Smooth muscle cell (in vitro differentiated cells): ENCODE measurements around the gene VPS35. TPM values are rescaled to one million over a fixed set of nuclear protein-coding genes. Genes with fewer than 3 reads are reported as not detected.

ENCODE experiments used
- DNase-seq: peaks from one replicate; lab custom pipeline; 2025; ENCODE audit not compliant: unreplicated experiment; lab: John Stamatoyannopoulos, UW
- H2AFZ ChIP-seq: fragments of 200-600 bp; sonication (generic); 2 replicates; pipeline ENCODE4 v1.6.0; 2016; ENCODE audit warnings: antibody characterized with exemption, low read depth, mild to moderate bottlenecking
- H3F3A ChIP-seq: fragments of 200-600 bp; sonication (generic); 2 replicates; pipeline ENCODE4 v1.6.0; 2017; ENCODE audit warnings: antibody characterized with exemption, low read depth
- H3K27ac ChIP-seq: fragments of 200-600 bp; sonication (generic); 2 replicates; pipeline ENCODE4 v1.5.1; 2016; ENCODE audit warnings: low read depth, mild to moderate bottlenecking
- H3K27me3 ChIP-seq: fragments of 200-600 bp; sonication (generic); 2 replicates; pipeline ENCODE4 v1.6.1; 2016; ENCODE audit warnings: low read depth, mild to moderate bottlenecking
- H3K36me3 ChIP-seq: fragments of 200-600 bp; sonication (generic); 2 replicates; pipeline ENCODE4 v1.5.1; 2016; ENCODE audit warnings: low read depth
- H3K4me1 ChIP-seq: fragments of 200-600 bp; sonication (generic); 2 replicates; pipeline ENCODE4 v1.5.1; 2016; ENCODE audit warnings: low read depth
- H3K4me2 ChIP-seq: fragments of 200-600 bp; sonication (generic); 2 replicates; pipeline ENCODE4 v1.6.0; 2016; ENCODE audit warnings: mild to moderate bottlenecking
- H3K4me3 ChIP-seq: fragments of 200-600 bp; sonication (generic); 2 replicates; pipeline ENCODE4 v1.5.1; 2016; ENCODE audit warnings: mild to moderate bottlenecking
- H3K79me2 ChIP-seq: fragments of 200-600 bp; sonication (generic); 2 replicates; pipeline ENCODE4 v1.6.0; 2016; ENCODE audit warnings: low read depth, mild to moderate bottlenecking
- H3K9ac ChIP-seq: fragments of 200-600 bp; sonication (generic); 2 replicates; pipeline ENCODE4 v1.6.0; 2016; ENCODE audit warnings: low read depth
- H3K9me3 ChIP-seq: fragments of 200-600 bp; sonication (generic); replicated peaks from 2 replicates; pipeline ENCODE4 v1.5.1; 2016; ENCODE audit warnings: low read depth
- H4K20me1 ChIP-seq: fragments of 200-600 bp; sonication (generic); 2 replicates; pipeline ENCODE4 v1.6.0; 2016; ENCODE audit warnings: low read depth
- WGBS: methylation state at CpG from one replicate; pipeline ENCODE4 v1.1.7; 2016; ENCODE audit warnings: low lambda C conversion rate; 5-methylcytosine and 5-hydroxymethylcytosine counted together
- polyA plus RNA-seq: library from polyadenylated mRNA; unstranded; fragments of >200 nt; fragmentation: Nextera tagmentation; extraction: Ambion mirVana; gene quantifications from 2 replicates; pipeline ENCODE4 v1.2.1, GENCODE V29; 2016
- total RNA-seq: library from RNA; depleted of rRNA; stranded (reverse); fragments of >200 nt; gene quantifications from 2 replicates; pipeline ENCODE4 v1.2.3, GENCODE V29; 2014
- TF ChIP-seq, protein P1 (sequence below): fragments of 200-600 bp; sonication (generic); IDR thresholded peaks from 2 replicates; pipeline ENCODE4 v1.5.1; 2017; ENCODE audit warnings: borderline replicate concordance, mild to moderate bottlenecking, antibody characterized with exemption; ENCODE audit not compliant: insufficient read depth, poor library complexity, severe bottlenecking

The VPS35 gene
- total and polyA plus RNA-seq, 2 experiments from 2014 or later = 59.5 to 103 TPM

DNA sequence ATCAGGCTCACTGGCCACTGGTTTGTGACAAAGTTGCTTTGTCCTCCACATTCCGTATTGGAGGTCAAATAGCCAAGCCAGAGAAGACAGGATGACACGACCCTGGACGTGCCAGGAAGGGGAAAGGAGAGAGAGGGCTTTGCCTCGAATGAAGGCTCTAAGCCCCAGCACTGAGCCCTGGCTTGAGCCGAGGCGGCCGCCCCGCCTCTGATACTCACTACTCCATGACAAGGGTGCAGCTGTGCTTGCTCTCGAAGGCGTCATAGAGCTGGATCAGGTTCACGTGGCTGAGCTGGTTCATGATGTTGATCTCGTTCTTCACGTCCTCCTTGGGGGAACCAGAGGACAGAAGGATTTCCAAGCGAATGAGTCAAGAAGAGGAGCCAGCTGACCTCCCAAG is 39.8 kb upstream of the VPS35 start:
- no peaks in the 10 kb centered on the region for H3K27me3 ChIP-seq
- no peak overlapping the region for H3K9ac ChIP-seq
- no peak overlapping the region for H3K27ac ChIP-seq
- H3K79me2 ChIP-seq = no peaks in the 10 kb centered on the region
- H2AFZ ChIP-seq = no peak overlapping the region
- H3K4me2 ChIP-seq = no peak overlapping the region
- no peaks in the 10 kb centered on the region for H3K9me3 ChIP-seq
- H4K20me1 ChIP-seq = no peaks in the 10 kb centered on the region
- H3F3A ChIP-seq = no peaks in the 10 kb centered on the region
- no peak for DNase-seq
- 95% methylated on average over 14 of the region's 14 CpGs for WGBS
- TF ChIP-seq, protein P1, sequence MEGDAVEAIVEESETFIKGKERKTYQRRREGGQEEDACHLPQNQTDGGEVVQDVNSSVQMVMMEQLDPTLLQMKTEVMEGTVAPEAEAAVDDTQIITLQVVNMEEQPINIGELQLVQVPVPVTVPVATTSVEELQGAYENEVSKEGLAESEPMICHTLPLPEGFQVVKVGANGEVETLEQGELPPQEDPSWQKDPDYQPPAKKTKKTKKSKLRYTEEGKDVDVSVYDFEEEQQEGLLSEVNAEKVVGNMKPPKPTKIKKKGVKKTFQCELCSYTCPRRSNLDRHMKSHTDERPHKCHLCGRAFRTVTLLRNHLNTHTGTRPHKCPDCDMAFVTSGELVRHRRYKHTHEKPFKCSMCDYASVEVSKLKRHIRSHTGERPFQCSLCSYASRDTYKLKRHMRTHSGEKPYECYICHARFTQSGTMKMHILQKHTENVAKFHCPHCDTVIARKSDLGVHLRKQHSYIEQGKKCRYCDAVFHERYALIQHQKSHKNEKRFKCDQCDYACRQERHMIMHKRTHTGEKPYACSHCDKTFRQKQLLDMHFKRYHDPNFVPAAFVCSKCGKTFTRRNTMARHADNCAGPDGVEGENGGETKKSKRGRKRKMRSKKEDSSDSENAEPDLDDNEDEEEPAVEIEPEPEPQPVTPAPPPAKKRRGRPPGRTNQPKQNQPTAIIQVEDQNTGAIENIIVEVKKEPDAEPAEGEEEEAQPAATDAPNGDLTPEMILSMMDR = no peak
- no peaks in the 10 kb centered on the region for H3K4me1 ChIP-seq
- H3K4me3 ChIP-seq = no peak overlapping the region
- H3K36me3 ChIP-seq = no peaks in the 10 kb centered on the region

DNA sequence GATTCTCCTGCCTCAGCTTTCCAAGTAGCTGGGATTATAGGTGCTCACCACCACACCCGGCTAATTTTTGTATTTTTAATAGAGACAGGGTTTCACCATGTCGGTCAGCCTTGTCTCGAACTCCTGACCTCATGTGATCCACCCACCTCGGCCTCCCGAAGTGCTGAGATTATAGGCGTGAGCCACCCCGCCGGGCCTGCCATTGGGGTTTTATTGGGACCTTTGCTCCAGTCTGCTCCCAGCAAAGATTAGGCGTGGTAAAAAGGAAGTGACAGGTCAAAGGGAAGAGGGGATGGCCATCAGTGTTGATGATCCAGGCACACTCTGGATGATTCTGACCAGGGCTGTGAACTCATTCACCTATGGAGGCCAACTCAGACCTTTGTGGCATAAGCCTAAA is 38.7 kb upstream of the VPS35 start:
- TF ChIP-seq, protein P1 = no peak
- no peaks in the 10 kb centered on the region for H4K20me1 ChIP-seq
- H3K4me2 ChIP-seq = no peak overlapping the region
- H3K9me3 ChIP-seq = no peaks in the 10 kb centered on the region
- no peak for DNase-seq
- H3K27me3 ChIP-seq = no peaks in the 10 kb centered on the region
- no peak overlapping the region for H3K4me3 ChIP-seq
- H3K9ac ChIP-seq = no peak overlapping the region
- WGBS = 93% methylated on average over 9 of the region's 9 CpGs
- no peaks in the 10 kb centered on the region for H3K4me1 ChIP-seq
- H3F3A ChIP-seq = no peaks in the 10 kb centered on the region
- no peaks in the 10 kb centered on the region for H3K79me2 ChIP-seq
- H2AFZ ChIP-seq = no peak overlapping the region
- no peak overlapping the region for H3K27ac ChIP-seq
- no peaks in the 10 kb centered on the region for H3K36me3 ChIP-seq

DNA sequence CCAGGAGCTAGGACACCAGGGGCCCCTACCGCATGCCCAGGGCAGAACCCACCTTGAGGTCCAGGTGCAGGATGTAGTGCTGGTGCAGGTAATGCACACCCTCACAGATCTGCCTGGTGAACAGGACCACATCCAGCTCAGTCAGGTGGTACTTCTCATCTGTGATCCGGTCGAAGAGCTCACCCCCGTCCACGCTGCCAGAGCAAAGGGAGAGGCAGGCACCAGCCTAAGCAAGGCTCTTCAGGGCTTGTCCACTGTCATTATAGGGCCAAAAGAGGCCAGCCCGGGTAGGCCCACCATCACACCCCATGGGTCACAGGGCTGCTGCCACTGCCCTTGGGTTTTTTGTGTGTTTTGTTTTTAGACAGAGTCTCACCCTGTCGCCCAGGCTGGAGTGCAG is 38.2 kb upstream of the VPS35 start:
- DNase-seq = no peak
- peak overlapping the region; percentile 60 for H2AFZ ChIP-seq
- TF ChIP-seq, protein P1 = no peak

DNA sequence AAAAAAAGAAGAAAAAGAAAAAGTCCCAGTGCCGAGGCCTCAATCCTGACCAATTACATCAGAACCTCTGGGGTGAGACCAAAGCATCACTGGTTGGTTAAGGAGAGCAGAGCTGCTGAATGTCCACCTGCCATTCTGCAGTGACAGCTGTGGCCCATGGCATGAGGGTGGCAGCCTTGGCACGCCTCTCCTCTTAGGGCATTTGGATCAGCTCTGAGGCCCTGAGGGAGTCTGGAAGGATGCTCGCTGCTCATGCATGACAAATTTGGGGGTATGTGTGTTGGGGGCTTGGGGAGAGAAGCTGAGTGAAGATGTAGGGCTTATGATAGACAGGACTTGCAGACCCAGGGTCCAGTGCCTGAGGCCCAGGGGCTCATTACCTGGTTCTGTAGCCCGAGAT is 32.9 kb upstream of the VPS35 start:
- WGBS = 83% methylated on average over 4 of the region's 4 CpGs
- Histone ChIP-seq H2AFZ (no peak overlapping the region), H3K27me3 (no peaks in the 10 kb centered on the region), H3K9ac (no peak overlapping the region), H3K4me1 (no peaks in the 10 kb centered on the region), H3K27ac (no peak overlapping the region), H3K4me3 (no peak overlapping the region), H3F3A (no peaks in the 10 kb centered on the region), H3K79me2 (no peaks in the 10 kb centered on the region), H3K9me3 (no peaks in the 10 kb centered on the region), H3K4me2 (no peak overlapping the region), H4K20me1 (no peaks in the 10 kb centered on the region), H3K36me3 (no peaks in the 10 kb centered on the region)
- DNase-seq = no peak
- TF ChIP-seq, protein P1 = no peak

More for the DNA sequence above, 38.2 kb upstream of the VPS35 start:
- no peaks in the 10 kb centered on the region for H3K4me1 ChIP-seq
- no peaks in the 10 kb centered on the region for H3K79me2 ChIP-seq
- no peak overlapping the region for H3K4me3 ChIP-seq
- H3F3A ChIP-seq = no peaks in the 10 kb centered on the region
- no peaks in the 10 kb centered on the region for H4K20me1 ChIP-seq
- no peak overlapping the region for H3K4me2 ChIP-seq
- H3K36me3 ChIP-seq = no peaks in the 10 kb centered on the region
- no peak overlapping the region for H3K27ac ChIP-seq
- no peaks in the 10 kb centered on the region for H3K27me3 ChIP-seq
- no peaks in the 10 kb centered on the region for H3K9me3 ChIP-seq
- no peak overlapping the region for H3K9ac ChIP-seq
- WGBS = over 99% methylated on average over 7 of the region's 7 CpGs
